ENCODE measurements around the gene PLG.
"Not testable (repeated sequence)": the region's sequence is repeated elsewhere in the genome, so short reads cannot be mapped to it uniquely, and the experiment has no call there.

Gene PLG

DNA sequence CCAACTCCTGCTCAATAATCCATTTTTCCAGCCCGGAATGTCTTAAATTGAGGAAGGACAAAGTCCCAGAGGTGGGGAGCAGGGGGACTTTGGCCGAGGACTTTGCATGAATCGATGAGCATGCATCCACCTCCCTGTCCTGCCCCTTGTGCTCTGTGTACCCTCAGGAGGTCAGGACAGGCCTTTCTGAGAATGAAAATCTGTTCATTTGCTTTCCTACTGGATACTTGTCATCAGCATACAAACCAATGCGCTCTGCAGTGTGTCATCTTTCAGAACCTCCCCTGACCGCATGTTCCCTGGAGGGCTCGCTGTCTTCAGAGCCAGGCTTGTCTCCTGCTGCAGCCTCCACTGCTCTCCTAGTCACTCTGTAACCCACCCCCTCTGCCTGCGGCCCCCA is 2.6 kb downstream of the PLG start:
- not testable (repeated sequence) for DNase-seq (ENCODE audit: low read depth)

DNA sequence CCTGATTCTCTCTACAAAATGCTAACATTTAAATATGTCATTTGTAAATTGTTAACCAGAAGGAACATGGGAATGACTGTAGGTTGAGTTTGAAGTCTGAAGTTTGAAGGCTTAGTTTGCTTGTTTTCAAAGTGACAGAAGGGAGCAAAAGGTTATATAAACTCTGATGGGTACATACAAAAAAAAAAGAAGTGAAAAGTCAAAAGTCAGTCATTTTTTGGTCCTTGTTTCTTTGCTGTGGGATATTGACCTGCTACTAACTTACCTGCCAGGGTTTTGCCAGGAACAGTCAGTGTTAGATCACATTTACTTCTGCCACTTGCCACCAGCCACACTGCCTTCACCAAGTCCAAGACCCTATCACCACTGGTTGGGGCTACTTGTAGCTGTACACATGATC is 6.9 kb downstream of the PLG start:
- not testable (repeated sequence) for DNase-seq (ENCODE audit: low read depth)

DNA sequence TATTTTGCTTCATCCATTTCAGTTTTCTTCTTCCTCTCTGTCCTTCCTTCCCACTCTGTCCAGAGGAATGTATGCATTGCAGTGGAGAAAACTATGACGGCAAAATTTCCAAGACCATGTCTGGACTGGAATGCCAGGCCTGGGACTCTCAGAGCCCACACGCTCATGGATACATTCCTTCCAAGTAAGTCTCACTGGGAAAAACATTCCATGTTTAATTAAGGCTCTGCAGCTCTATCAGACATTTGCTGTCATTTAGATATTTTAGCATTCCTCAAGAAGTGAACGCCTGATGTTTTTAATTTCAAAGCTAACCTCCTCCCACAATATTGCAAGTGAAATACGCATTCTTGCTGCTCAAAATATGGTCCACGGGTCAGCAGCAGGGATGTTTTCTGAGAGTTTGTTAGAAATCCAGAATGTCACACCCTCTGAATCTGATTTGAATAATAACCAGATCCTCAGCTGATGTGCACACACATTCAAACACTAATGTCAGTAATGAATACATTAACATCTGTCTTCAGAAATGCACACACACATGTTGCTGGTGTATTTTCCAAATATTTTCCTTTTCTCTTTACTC is 12.8 kb downstream of the PLG start:
- no peak for DNase-seq (ENCODE audit: low read depth)

DNA sequence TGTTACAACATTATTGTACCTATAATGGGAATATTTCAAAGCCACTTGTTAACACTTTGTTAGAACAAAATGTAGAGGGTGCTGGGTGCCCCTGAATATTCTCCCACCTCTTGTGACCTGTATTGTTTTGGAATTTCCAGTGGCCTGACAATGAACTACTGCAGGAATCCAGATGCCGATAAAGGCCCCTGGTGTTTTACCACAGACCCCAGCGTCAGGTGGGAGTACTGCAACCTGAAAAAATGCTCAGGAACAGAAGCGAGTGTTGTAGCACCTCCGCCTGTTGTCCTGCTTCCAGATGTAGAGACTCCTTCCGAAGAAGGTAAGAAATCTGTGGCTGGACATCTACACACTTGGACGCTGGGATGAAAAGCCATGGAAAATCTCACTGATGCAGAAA is 28.9 kb downstream of the PLG start:
- DNase-seq (ENCODE audit: low read depth), result no peak

DNA sequence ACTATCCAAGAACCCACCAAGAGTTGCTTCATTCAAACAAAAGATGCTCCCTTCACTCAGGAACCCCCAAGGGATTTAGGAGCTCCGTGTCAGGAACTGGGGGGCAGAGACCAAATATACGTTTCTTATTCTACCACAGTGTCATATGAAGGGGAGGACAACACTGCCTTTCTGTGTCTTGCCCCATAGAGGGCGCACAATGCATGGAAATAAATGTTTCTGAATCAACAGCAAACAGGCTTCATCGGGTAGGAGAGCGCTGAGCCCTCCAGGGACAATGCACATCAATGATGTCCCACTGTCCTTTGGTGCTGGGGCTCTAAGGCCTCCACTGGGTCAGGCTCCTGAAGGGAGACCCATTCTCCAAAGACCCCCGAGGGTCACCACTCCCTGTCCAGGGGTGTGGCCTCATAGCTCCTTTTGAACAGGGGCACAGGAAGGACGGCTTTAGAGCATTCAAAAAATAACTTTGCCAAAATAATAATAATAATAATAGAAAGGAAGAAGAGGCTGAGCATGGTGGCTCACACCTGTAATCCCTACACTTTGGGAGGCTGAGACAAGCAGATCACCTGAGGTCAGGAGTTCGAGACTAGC is 31.1 kb downstream of the PLG start:
- peak; percentile 20 for DNase-seq (ENCODE audit: low read depth)

DNA sequence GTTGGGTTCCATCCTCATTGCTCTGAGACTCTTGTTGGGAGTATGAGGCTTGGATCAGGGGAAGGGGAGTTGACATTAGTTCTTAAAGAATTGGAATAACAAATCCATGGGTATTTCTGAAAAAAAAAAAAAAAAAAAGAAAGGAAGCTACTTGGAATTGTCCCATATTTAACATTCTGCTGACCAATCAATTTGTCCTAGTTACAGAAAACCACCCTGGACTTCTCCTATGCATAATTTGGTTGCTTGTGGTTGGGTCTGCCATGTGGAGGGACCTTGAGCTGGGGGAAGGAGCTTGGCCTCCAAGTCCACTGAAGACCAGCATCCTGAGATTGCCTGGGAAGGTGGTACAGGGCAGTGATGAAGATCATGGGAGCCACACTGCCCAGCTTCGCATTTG is 32.6 kb downstream of the PLG start:
- no peak for DNase-seq (ENCODE audit: low read depth)

DNA sequence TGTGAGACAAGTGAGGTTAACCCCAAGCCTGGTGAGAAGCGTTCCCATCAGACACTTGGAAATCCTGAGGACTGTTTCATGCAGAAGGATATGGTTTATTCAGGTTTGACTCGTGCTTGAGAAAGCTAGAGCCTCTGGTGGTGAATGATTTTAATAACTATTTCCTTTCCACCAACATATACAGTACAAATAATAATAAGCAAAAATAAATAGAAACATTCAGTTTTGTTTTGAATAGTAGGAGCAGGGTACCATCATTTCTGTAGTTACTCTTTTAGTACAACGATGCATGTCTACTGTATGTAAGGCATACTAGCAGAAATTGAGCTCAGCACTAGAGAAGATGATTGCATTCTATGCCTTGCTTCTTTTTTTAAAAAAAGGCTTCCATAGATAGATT is 33.5 kb downstream of the PLG start:
- no peak for DNase-seq (ENCODE audit: low read depth)

DNA sequence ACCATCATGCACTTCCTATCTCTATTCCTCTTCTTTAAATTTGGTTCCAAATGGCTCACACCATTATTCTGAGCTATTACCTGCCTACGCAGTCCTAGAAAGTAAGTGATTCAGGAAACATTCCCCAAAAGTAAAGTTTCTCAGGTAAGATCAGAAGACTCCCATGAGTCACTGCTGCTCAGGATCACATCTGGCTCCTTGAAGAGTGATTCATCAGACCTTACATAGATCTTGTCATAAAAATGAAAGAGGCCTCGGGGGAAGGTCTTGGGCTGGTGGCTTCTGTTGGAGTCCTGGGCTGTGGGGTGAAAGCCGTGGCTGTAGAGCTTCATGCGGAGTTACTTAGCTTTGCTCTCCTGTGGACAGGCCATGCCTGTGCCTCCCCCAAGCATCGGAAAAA is 35.9 kb downstream of the PLG start:
- no peak for DNase-seq (ENCODE audit: low read depth)

DNA sequence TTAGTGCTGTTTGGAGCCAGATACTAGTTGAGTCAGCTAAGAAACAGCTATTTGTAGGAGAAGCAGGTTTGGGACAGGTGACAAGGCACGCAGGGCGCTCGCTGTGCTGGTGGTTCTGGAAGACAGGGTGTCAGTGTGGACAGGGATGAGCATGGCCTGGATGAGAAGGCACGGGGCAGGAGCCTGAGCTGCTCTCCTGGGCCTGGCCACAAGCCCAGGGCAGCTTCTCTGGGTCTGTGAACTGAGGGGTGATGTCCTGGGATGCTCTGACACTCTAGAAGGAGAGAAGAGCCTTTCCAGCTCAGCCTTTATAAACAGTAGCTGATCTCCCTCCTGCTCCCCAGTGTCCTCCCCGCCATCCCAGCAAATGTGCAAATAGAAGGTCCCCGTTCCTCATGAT is 37.9 kb downstream of the PLG start:
- no peak for DNase-seq (ENCODE audit: low read depth)

DNA sequence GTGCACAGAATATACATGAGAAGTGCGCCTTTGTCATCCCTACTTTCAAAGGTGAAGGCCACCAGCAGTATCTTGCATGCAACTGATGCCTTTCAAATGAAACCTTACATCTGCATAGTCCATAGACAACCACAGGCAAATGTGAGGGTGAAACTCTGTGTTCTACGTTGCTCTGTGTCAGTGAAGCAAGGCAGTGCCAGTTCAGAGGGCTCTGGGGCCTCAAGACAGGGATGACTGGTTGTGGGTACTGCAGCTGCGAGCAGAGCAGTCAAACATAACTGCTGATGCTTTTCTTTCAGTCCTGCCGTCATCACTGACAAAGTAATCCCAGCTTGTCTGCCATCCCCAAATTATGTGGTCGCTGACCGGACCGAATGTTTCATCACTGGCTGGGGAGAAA is 39.0 kb downstream of the PLG start:
- DNase-seq (ENCODE audit: low read depth), result not testable (repeated sequence)

DNA sequence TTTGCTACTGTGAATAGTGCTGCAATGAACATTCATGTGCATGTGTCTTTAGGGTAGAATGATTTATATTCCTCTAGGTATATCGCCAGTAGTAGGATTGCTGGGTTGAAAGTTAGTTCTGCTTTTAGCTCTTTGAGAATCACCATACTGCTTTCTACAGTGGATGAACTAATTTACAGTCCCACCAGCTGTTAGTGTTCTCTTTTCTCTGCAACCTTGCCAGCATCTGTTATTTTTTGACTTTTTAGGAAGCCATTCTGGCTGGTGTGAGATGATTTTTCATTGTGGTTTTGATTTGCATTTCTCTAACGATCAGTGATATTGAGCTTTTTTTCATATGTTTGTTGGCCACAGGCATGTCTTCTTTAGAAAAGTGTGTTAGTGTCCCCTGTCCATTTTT is 40.0 kb downstream of the PLG start:
- DNase-seq (ENCODE audit: low read depth), result no peak

DNA sequence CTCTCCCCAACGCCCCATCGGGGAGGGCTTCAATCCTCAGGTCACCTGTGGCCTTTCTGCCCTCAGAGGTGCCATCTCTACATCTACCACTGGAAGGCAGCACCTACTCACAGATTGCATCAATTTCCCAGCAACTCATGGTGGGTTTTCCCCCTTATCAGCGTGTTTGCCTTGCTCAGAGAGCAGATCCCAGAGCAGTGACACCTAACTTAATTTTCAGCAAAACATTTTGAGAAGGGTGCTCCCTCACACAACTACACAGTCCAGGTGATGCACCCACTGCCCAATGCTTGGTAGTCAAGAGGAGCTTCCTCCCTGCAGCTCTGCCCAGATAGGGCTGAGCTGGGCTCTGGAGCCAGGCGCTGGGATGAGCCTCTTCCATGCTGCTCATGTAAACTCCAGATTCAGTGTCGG is 48.2 kb downstream of the PLG start:
- DNase-seq (ENCODE audit: low read depth), result no peak

DNA sequence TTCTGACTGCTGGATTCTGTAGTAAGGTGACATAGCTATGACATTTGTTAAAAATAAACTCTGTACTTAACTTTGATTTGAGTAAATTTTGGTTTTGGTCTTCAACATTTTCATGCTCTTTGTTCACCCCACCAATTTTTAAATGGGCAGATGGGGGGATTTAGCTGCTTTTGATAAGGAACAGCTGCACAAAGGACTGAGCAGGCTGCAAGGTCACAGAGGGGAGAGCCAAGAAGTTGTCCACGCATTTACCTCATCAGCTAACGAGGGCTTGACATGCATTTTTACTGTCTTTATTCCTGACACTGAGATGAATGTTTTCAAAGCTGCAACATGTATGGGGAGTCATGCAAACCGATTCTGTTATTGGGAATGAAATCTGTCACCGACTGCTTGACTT is 51.2 kb downstream of the PLG start:
- not testable (repeated sequence) for DNase-seq (ENCODE audit: low read depth)

DNA sequence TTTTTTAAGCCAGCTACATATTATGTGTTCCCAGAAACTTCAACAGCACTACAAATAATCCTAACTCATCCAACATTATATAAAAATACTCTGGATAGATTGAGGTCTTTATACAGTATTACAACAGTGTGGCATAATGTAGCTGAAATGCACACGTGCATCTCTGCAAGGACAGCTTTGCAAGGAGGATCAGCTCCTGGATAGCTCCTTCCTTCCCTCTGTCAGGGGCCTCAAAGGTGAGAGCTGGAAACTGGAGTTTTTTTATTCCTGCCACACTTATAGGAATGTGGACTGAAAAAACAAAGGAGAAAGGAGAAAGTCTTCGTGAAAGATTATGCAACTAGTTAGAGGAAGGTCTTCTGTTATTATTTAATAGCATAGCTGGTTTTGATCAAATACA is 53.1 kb downstream of the PLG start:
- DNase-seq (ENCODE audit: low read depth), result no peak

DNA sequence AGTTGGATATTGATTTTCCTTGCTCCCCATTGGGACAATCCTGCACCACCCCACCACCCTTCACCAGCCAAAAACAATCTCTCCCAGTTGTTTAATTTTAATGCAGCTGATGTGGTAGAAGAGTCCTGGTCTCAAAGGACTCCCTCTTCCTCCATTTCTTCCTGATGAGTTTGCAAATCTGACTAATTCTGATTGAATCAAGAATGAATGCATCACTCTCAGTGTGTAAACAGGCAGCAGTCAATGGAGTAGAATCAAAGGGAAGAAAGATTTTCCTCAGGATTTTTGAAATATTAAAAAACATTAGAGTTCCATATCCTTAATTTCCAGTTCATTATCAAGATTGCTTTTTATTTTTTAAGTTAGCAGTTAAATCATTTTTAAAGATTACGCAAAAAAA is 54.0 kb downstream of the PLG start:
- no peak for DNase-seq (ENCODE audit: low read depth)

DNA sequence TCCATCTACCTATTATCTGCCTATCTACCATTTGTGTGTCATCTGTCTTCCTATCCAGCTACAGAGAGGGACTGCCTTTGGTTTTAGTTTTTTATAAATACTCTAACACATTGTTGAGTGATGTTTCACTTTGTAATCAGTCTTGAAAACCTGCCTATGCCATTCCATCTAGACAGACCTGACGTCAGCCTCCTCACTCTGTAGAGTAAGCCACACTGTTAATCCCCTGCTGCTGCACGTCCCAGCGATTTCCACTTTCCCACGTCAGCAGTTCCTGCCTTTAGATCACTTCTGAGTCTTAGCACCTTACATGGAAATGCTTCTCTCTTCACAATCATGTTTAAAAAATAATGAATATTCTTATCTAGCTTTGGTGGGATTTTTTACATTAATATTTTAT is 54.8 kb downstream of the PLG start:
- no peak for DNase-seq (ENCODE audit: low read depth)

DNA sequence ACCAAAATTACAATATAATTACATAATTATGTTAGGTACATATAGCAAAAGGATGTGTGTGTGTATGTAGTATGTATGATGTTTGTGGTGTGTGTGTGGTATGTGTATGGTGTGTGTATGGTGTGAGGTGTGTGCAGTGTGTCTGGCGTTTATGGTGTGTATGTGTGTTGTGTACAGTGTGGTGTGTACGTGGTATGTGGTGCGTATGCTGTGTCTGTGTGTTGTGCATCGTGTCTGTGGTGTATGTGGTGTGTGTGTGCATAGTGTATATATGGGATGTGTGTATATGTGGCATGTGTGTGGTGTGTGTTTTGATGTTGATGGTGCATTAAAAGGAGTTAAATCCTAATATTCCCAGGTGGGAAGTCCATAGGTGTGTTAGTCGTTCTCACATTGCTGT is 62.8 kb downstream of the PLG start:
- DNase-seq (ENCODE audit: low read depth), result no peak

DNA sequence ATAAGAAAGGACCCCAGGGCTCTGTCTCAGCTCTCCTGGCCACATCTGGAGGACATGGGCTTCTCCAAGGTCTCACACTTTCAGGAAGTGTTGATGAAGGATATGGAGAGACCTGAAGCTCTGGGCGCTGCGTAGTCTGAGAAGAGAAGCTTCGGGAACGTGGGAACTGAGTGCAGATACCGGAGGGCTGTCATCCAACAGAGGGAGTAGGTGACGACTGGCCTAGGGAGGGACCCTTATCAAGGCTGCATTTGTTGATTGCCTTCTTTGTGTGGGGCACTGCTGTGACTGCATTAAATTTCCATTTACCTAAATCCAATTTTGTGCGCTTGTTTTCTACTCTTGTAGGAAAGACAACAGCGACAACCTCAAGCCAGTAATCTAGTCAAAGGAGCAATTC is 63.4 kb downstream of the PLG start:
- no peak for DNase-seq (ENCODE audit: low read depth)

DNA sequence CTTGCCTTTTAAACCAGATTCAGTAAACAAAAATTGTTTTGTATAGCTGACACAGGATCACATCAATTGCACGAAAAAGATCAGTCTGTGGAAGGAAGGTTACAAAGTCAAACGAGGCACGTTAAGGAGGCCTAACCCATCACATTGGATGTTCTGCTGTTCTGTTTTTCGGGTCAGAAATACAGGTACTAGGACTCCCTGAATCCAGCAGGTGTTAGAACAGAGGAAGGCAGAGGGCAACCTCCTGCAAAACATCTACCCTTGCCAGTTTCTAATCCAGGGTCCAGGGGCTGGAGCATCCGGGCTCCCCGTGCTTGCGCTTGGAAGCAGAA is 64.6 kb downstream of the PLG start:
- no peak for DNase-seq (ENCODE audit: low read depth)

DNA sequence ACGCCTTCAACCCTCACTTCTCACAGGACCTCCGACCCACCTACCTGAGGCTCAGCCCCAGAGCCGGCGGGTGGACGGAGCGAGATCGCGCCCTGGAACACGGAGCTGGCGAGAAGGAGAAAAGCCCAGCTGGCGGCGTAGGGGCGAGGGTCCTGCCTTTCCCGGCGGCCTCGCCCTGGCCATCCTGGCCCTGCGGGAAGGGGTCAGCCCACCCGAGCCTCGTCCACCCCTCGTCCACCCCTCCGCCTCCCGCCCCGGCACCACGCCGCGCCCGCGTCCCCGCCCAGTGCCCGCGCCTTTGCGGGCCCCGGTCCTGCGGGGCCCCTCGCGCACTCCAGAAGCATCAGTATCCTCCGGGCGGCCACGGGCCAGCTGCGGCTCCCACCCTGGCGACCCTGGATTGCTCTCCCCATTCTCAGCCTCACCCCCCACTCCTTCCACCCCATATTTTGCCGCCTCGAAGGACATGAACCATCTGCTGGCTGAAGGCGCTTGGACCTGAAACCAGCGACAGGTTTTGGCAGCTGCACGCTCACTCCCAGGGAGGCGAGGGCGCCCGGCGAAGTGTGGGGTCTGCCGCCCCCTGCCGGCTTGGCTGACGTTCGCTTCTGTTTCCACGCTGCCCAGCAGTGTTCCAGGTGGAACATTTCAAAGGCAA is 65.1 kb downstream of the PLG start:
- peak; percentile 35 for DNase-seq (ENCODE audit: low read depth)

DNA sequence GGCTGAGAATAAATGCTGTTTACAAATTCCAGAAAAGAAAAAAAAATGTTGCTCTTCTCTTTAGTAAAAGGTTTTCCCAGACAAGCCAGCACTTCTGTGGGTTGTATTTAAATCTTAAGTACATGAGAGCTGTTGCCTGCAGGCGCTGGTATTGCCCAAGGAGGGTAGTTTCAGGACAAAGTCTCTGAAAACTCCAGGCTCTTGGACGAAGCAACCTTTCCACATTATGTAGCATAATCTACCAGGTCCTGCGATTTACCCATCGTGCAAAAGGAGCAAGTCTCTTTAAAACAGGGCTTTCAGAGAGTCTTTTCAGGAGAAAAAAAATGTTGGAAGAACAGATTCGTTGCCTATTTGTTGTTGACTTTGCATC is 65.6 kb downstream of the PLG start:
- DNase-seq (ENCODE audit: low read depth), result no peak

DNA sequence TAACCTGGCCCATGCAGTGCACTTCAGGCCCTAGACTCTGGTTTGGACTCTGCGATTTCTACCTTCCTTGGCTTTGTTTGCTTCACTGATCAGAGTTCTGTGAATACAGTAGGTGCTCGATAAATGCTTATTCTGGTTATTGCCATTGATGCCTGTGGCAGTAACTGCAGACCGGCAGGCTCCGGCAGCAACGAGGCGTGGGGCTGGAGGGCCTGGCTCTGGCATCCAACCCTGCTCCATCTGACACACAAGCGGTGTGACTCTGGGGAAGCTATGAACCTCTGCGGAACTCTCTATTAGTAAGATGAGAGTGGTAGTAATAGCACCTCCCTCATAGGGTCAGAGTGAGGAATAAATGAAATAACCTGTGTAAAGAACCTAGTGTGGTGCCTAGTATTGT is 66.1 kb downstream of the PLG start:
- DNase-seq (ENCODE audit: low read depth), result no peak

DNA sequence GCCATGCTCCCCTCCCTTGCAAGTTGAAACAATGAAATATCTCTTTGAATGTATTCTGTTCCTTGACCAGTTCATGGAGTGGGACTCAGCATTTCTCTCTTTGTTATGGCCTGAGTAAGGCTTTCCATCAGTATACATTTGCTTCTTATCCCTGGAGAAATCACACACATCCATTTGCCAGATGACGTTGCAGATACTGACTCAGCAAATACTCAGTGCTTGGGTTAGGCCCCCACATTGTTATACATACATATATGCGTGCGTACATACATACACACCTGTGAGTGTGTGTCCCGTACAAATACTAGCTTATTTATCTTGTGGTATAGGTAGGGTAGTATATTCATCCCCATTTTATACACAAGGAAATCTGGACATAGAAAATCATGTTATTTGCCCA is 72.4 kb downstream of the PLG start:
- no peak for DNase-seq (ENCODE audit: low read depth)
